ENCODE data around the gene SERPINB12.

Gene SERPINB12

DNA sequence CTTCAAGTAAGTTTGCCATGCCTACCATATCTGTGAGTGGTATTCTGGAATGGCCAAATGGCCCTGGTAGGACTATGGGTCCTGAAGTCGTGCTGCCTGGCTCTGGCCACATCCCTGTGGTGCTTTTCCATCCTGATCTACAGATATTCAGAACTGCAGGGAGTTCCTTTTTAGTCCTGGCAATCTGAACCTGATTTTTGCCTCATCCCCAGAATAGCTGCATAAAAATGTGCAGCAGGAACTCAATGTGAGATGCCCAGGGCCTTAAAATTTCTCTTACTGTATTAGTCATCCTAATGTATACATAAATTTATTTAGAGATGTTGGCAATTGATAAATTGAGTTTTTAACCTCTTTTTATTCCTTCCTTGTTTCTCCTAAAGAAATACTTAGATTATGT is 50.3 kb downstream of the SERPINB12 start:
- no peak for DNase-seq (ENCODE audit: low read depth in 2 of 3, low spot score in 1 of 3)

DNA sequence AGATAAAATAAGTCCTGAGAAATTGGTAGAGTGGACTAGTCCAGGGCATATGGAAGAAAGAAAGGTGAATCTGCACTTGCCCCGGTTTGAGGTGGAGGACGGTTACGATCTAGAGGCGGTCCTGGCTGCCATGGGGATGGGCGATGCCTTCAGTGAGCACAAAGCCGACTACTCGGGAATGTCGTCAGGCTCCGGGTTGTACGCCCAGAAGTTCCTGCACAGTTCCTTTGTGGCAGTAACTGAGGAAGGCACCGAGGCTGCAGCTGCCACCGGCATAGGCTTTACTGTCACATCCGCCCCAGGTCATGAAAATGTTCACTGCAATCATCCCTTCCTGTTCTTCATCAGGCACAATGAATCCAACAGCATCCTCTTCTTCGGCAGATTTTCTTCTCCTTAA is 54.8 kb downstream of the SERPINB12 start:
- no peak for DNase-seq (ENCODE audit: low read depth in 2 of 3, low spot score in 1 of 3)

DNA sequence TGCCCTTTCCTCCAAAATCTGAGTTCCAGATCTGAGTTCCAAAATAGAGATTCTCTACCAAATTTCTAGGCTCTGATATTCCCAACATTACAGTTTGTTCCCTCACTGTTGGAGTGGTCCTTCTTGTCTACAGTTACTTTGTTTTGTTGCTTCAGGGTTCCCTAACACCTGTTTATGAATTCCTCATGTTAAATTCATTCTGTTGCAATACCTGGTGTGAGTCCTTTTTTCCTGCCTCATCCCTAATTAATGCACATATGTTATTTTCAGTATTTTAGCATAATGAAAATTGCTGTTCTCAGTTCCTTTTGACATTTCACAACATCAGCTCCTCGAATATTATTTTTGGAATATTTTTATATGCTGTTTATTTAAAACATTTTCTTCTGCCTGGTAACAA is 61.2 kb downstream of the SERPINB12 start:
- no peak for DNase-seq (ENCODE audit: low read depth in 2 of 3, low spot score in 1 of 3)

DNA sequence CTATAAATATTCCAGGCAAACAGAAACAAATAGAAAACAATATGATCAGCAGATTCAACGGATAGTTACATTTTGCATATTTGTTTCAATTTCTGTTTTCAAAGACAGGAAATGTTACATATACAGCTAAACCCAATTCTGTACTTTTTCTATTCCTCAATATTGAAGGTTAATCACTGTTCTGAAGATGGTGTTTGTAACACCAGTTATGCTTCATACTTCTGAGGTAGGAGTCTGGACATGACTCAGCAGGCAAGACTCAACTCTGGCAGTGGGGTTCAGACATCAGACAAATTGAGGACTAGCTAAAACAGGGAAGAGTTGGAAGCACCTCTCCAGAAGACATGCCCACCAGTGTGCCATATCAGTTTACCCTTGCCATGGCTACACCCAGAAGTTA is 61.6 kb downstream of the SERPINB12 start:
- no peak for DNase-seq (ENCODE audit: low read depth in 2 of 3, low spot score in 1 of 3)

DNA sequence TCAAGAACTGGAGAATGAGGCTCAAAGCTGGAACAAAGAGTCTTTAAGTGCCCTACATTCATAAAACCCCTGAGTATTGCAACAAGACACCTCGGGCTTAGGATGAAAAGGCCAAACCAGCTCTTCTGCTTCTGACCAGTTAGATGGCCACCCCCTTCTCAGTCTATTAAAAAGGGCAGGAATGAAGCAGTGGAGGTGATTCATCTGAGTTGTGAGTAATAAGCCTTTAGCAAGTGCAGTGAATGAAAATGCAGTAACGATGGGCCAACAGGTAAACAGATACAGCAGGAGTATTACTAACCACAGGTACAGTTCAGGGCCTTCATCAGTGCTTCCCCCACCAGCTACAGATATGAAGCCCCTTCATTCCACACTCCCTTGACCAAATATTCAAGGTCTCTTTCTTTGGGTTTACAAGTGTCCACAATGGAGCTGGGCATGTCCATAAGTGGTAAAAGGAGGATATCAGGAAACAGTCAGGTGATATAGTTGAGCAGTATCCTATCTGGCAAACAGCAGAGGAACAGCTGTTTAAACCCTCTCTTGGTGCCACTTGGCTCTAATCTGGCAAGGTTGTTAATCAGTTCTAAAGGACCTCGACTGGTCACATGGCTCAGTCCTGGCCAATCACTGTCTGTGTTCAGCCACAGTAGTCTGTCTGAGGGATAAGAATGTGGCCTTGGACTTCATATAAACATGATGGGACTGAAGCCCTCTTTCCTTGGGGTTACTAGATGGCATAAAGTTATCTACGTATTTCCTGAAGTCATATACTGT is 62.8 kb downstream of the SERPINB12 start:
- DNase-seq (ENCODE audit: low read depth in 2 of 3, low spot score in 1 of 3), result no peak

DNA sequence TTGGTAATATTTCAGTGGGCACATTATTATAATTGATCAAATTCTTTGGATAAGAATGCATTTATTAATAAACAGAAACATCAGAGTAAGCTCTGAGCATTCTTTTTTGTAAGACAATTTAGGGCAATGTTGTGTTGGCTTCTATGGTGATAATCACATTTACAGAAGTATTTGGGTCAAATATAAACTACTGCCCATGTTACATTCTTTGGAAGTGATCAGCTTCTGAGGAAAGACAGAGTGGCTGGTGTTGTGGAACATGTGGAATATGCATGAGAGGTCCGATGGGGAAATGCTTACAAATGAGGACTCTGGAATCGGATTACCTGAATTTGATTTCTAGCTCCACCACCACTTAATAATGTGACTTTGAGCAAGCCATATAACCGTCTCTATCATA is 64.4 kb downstream of the SERPINB12 start:
- no peak for DNase-seq (ENCODE audit: low read depth in 2 of 3, low spot score in 1 of 3)

DNA sequence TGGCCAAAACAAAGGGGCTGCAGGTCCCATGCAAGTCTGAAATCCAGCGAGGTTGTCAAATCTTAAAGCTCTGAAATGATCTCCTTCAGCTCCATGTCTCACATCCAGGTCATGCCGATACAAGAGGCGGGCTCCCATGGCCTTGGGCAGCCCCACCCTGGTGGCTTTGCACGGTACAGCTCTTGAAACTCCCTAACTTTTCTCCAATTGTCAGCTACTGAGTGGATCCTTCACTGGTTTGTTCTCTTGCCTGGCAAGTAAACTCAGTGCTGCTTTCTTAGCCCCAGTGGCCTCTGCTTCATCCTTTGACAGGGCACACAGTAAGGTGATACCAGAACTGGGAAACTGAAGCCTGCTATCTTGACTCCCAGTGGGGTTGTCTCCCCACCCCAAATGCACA is 71.3 kb downstream of the SERPINB12 start:
- no peak for DNase-seq (ENCODE audit: low read depth in 2 of 3, low spot score in 1 of 3)

DNA sequence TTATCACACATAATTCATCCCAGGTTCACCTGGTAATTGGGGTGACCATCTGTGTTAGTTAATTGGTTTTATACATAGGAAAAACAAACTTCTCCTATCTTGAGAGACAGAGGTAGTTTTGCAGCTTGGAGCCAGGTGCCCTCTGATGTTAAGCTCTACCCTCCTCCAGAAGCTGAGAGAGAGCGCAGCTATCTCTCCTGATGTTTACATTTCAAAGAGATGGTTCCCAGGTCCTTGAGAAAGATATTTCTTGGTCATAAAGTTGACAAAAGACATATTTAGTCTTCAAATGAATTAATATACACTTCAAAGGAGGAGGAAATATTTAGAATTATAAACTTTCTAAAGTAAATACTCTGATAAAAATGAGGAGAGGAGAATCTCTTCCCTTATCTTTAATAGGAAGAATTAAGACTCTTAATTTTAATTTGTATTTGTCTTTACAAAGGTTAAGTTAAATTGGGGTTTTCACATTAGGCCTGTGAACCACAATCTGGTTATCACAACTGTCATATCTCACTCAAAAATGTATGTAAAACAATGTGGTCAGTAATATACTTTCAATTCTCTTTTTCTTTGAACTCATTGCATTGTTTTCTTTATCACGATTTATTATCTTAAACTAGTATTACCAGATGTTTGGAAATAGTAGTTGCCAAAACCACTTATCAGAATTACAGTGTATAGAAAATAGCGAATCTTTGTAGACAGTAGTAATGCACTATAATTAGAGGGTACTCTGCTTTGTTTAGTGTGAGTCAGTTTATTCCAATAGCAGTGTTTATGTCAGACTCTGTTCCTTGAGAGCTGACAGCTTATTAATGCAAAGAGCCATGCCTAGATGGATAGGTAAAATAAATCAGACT is 75.1 kb downstream of the SERPINB12 start:
- no peak for DNase-seq (ENCODE audit: low read depth in 2 of 3, low spot score in 1 of 3)

DNA sequence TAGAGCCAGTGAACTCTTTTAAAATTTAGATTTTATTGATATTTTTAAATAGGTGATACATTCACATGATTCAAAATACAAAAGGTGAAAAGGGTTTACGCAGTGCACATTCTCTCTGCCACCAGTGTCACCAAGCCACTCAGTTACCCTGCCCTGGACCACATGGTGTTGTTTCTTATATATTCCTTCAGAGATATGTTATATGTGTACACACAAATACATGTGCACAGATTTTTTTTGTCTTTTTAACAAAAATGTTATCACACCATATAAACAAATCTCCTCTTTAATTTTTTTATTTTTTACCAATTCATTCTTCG is 75.7 kb downstream of the SERPINB12 start:
- no peak for DNase-seq (ENCODE audit: low read depth in 2 of 3, low spot score in 1 of 3)

Measured in stimulated activated CD4-positive, alpha-beta T cell treated with anti-CD3 and anti-CD28 coated beads, Interleukin-12 subunit alpha, Interleukin-12 subunit beta, amount 100 ng/mL, for 48 hours (primary cell).